Measurements from ENCODE around the gene SLC22A8.

DNA sequence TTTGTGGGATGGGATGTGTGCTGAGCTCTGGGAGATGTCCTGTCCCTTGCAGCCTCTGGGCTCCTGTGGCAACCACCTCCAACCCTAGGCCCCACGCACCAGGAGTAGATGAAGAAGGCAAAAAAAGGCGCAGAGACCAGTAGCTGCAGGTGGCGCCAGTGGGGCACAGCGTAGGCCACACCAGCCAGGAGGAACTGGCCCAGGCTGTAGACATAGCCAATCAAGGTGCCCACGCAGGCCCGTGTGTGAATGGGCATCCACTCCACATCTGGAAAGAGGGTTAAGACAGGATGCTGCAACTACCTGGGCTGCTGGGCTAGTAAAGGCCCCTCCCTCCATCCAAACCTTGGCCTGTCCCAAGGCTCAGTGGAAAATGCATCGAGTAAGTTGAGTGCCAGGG lies 33.9 kb downstream of the SLC22A8 start:
- TF ChIP-seq POLR2A (IDR thresholded peaks at IDR 0.05; ENCODE audit: low read depth, low read length) = no peak
- TF ChIP-seq POLR2AphosphoS5 (IDR thresholded peaks at IDR 0.05; ENCODE audit: low read depth, low read length) = no peak
- TF ChIP-seq TAF1 (IDR thresholded peaks at IDR 0.05; ENCODE audit: borderline replicate concordance, low read depth, low read length) = no peak
